Activated CD8-positive, alpha-beta memory T cell treated with anti-CD3 and anti-CD28 coated beads, Interleukin-2, amount 50 U/mL, for 4 hours (primary cell): ENCODE measurements around the gene ATP6V0A4.
"Not testable (repeated sequence)": the region's sequence is repeated elsewhere in the genome, so short reads cannot be mapped to it uniquely, and the experiment has no call there.

ENCODE experiments used
- DNase-seq: peaks from one replicate; pipeline ENCODE4 v3.0.0-alpha.2; 2020

ATP6V0A4 gene

GRCh38 chr7:138801256-138801655, 3.3 kb upstream of the ATP6V0A4 start:
- DNase-seq, result no peak

DNA sequence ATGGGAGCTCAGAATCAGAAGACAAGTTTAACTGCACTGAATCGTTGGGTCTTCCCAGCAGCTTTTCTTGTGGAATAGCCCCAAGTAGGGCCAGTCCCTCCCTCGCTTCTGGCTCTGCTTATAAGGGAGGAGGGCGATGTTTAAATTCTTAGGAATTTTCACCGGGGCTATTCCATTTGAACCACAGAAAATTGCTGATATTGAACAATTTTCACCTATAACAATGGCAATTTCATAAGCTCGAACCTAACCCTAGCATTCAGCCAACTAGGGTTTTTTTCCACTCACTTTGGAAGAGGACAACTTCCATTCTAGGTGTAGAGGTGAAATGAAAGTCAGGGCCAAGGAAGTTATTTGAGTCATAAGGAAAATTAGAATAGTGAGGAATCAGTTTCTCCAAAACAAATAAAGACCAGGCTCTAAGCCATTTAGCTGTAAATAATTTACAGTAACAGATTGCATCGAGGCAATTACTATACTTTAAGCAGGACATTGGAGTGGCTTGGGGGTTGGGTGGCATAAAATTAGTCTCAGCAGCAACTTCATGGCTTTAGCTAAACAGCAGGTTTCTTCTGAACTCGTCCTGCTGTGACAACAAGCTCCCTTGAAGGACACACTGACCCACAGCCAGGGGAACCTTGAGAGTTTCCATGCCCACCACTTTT, 1.5 kb upstream of the ATP6V0A4 start:
- DNase-seq, result no peak

DNA sequence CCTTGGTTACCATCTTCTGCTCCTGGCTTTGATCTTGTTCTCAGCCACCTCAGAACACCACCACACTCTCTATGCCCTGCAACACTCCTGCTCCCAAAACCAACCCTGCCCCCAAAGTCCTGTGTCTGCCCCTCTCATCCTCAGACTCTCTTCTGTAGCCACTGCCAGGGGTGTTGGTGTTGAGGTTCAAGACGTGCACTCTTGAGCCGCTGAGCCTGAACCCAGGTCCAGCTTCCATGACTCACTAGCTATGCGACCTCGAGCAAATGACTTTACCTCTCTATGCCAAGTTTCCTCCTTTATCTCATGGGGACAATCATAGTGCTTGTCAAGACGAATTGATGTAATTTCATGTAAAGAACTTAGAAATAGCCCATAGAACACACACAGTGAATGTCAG, 840 bp upstream of the ATP6V0A4 start:
- DNase-seq, result no peak

- not testable (repeated sequence) for DNase-seq
These were observed 950 bp downstream of the ATP6V0A4 start for GRCh38 chr7:138797046-138797445.

- DNase-seq, result no peak
These were observed 1.9 kb downstream of the ATP6V0A4 start for GRCh38 chr7:138796038-138796615.

- no peak for DNase-seq
These were observed 12.2 kb downstream of the ATP6V0A4 start for GRCh38 chr7:138785587-138786437.

DNA sequence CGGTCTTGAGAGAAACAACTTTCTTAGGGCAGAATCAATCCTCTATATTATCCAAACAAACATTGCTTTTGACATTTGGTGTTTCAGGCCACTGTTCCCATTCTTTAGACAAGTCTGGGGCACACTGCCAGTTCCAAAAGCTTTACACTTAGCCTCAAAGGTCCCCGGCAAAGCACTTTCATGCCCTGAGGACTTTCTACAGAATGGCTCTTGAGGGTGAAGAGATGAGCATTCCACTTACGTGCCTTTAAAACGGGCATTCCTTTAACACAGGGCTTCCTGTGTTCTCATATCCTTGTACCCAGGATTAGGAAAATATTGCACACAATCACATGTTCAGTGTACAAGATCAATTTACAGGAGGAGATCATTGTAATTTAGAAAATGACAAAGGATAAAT, 13.3 kb downstream of the ATP6V0A4 start:
- DNase-seq, result no peak

- no peak for DNase-seq
These were observed 17.0 kb downstream of the ATP6V0A4 start for GRCh38 chr7:138781004-138781403.

DNA sequence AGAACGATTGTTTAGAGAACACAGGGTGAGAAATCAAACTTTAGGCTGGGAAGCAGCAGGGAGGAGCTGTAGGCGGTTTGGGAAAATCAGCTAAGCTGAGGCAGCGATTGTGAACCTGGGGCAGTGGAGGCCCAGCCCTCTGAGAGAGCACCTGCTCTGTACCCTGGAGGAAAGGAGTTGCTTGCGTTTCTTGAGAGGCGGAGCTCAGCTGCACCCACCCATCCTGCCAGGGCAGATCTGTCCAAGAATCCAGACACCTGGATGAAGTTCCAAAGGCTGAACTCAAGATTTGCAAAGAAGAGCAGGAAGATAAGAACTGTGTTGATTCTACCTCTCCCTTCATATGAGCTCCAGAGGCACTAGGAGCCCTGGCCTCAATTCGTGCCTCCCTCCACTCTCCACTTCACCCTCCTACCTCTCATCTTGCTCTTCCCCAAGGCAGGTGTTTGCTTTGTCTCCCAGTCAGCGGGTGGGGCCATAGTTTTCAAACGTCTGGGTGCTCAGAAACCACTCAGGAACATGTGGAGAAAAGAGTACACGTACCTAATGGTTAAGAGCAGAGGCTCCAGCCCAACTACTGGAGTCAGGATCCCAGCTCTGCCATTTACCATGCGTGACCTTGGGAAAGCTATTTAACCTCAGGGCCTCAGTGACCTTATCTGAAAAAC, 21.7 kb downstream of the ATP6V0A4 start:
- DNase-seq, result no peak

- DNase-seq, result no peak
These were observed 24.2 kb downstream of the ATP6V0A4 start for GRCh38 chr7:138773817-138774216.

- no peak for DNase-seq
These were observed 24.8 kb downstream of the ATP6V0A4 start for GRCh38 chr7:138773176-138773575.

DNA sequence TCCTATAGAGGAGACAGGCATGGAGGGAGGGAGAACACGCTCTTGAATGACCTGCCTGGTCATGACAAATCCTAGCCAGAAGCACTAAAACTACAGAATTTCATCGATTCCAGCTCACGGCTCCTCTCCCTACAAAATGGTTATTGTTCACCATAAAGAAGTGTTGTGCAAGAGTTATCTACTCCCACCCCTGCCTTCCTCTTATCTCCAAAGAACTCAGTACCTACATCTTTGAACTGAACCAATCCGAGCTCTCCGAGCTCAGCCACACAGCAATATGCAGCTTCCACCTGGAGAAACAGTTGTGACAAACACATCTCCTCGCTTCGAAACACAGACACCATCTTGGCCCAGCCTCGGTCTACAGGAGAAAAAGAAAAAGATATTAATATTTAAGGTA, 27.1 kb downstream of the ATP6V0A4 start:
- no peak for DNase-seq

DNA sequence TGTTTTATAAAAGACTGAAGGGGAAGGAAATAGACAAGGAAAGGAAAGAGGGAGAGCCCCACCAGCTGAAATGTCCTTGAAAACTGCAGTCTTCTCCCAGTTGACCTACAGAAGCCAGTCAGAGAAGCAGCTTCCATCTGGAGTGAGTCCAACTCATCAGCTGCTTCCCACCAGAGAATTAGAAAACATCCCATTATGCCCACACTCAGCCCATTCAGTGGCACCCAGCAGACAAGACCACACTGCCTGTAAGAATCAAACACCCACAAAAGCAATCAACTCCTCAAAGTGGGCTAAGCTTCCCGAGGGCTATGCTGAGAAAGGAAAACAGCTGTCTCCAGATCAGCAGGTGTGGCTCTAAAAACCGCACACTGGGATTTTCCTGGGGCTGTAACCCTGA, 29.8 kb downstream of the ATP6V0A4 start:
- DNase-seq, result no peak

- DNase-seq, result no peak
These were observed 41.3 kb downstream of the ATP6V0A4 start for GRCh38 chr7:138756591-138757242.

DNA sequence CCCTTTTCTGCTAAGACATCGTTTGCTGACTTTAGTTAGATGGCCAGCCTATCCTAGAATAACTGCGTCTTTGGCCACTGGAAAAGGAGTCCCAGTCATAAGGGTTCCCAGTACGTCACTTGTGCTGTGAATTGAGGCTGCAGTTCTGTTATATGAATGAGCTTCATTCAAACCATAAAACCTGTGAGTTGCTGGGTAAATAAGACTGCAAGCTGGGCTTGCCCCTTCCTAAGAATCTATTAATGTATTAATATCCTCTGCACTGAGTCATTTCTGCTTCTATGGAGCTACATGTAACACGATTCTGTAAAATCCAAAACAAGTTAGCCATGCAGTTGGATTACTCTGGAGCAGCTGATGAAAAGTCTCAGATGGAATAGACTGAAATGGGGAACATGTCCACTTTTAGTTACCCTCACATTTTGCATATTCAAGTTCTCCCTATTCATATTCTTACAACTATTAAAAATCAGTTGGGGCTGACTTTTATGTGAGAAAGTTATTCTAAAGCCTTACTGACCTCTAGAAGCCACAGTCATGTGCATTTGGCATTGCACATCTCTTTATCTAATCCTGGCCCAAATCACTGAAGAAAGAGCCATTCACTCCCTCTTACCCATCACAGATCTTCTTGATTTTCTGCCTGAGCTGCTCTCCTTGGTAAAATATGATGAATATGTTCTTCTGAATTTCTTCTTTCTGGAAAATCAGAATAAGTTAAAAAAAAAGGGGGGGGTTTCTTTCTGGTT, 42.0 kb downstream of the ATP6V0A4 start:
- DNase-seq, result no peak

- no peak for DNase-seq
These were observed 42.7 kb downstream of the ATP6V0A4 start for GRCh38 chr7:138755331-138755747.

- DNase-seq, result peak; percentile 34
These were observed 44.4 kb downstream of the ATP6V0A4 start for GRCh38 chr7:138753610-138754009.

- no peak for DNase-seq
These were observed 44.9 kb downstream of the ATP6V0A4 start for GRCh38 chr7:138753150-138753518.

DNA sequence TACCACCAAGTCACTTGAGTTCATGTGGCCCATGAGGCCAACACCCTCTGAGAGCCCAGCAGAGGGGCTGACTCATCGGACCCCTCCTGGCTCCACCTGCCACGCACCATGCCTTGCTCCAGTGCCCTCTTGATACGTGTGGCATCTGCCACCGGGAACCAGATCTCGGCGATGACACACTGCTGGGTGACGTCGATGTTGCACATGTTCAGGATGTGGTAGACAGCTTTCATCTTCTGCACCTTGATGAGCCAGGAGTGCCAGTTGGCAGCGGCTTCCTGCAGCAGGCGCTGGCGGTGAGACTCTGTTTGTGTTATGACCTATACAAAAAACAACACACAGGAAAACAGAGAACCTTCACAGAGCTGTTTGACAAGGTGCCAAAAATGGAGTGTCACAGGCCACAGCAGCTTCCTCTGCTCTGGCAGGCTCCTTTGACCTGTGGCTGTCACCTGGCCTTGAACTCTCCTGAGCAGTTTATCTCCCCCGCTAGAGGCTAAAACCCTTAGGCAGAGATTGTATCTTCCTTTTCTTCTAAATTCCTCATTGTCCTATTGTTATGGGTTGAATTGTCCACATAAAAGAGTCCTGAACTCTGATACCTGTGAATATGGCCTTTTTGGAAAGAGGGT, 45.4 kb downstream of the ATP6V0A4 start:
- peak; percentile 93 for DNase-seq

GRCh38 chr7:138750901-138751464, 47.0 kb downstream of the ATP6V0A4 start:
- DNase-seq, result no peak

DNA sequence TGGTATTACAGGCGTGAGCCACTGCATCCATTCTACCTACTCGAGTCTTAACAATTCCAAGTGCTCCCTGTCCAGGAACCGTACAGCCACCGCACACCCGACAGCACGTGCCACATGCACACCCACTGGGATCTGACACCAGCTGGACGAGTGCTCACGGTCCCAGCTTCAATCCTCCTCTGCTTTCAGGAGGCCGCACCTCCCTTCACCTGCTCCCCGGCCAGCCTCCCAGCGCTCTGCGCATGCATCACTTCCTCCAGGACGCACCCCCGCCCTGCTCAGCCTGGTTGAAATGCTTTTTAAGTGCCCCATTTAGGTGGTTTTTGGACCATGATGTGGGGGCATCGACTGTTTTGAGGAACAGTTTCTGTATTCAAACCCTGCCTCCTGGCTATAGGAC, 47.5 kb downstream of the ATP6V0A4 start:
- DNase-seq, result no peak
